HEK293T (cell line): Measurements from ENCODE around the gene CA12.

Experiments
- BHLHE40 ChIP-seq: fragments of 450-650 bp; IDR thresholded peaks from 2 replicates; pipeline ENCODE4 v1.6.1; 2016; ENCODE audit warnings: mild to moderate bottlenecking, moderate library complexity, borderline replicate concordance
- HDGF ChIP-seq: fragments of 450-650 bp; IDR thresholded peaks from 2 replicates; pipeline ENCODE4 v1.6.1; 2017; ENCODE audit warnings: antibody characterized with exemption, borderline replicate concordance
- LEF1 ChIP-seq: fragments of 450-650 bp; IDR thresholded peaks from 2 replicates; pipeline ENCODE4 v1.6.1; 2017; ENCODE audit warnings: mild to moderate bottlenecking, borderline replicate concordance
- NFRKB ChIP-seq: fragments of 450-650 bp; IDR thresholded peaks from 2 replicates; pipeline ENCODE4 v1.6.1; 2016; ENCODE audit warnings: mild to moderate bottlenecking, moderate library complexity
- SP1 ChIP-seq: fragments of 450-650 bp; IDR thresholded peaks from 2 replicates; pipeline ENCODE4 v1.6.1; 2017

- TF ChIP-seq BHLHE40 (no peak), LEF1 (no peak), HDGF (no peak), NFRKB (no peak), SP1 (no peak)
These were observed 57.7 kb downstream of the CA12 start for GRCh38 chr15:63323798-63324563.
